Stimulated activated CD8-positive, alpha-beta memory T cell treated with anti-CD3 and anti-CD28 coated beads, Interleukin-4, amount 100 ng/mL, for 48 hours (primary cell): ENCODE results near the gene RTTN.
"Not testable (repeated sequence)": the region's sequence is repeated elsewhere in the genome, so short reads cannot be mapped to it uniquely, and the experiment has no call there.

Source experiments
- DNase-seq: peaks from one replicate; pipeline ENCODE4 v3.0.0-alpha.2; 2020

The RTTN gene

GRCh38 chr18:70019991-70020390, 185.5 kb downstream of the RTTN start:
- no peak for DNase-seq

GRCh38 chr18:70019136-70019535, 186.4 kb downstream of the RTTN start:
- DNase-seq, result no peak

- no peak for DNase-seq
These were observed 190.4 kb downstream of the RTTN start for GRCh38 chr18:70015127-70015526.

GRCh38 chr18:70005580-70005979, 199.9 kb downstream of the RTTN start:
- no peak for DNase-seq

GRCh38 chr18:70004696-70005095, 200.8 kb downstream of the RTTN start:
- no peak for DNase-seq

- DNase-seq, result no peak
These were observed 205.8 kb downstream of the RTTN start for GRCh38 chr18:69999656-70000055.

GRCh38 chr18:69998523-69998987, 206.9 kb downstream of the RTTN start:
- DNase-seq, result no peak

GRCh38 chr18:69996951-69997798, 208.3 kb downstream of the RTTN start:
- DNase-seq, result no peak

GRCh38 chr18:69996417-69996816, 209.1 kb downstream of the RTTN start:
- DNase-seq, result no peak

- no peak for DNase-seq
These were observed 209.7 kb downstream of the RTTN start for GRCh38 chr18:69995774-69996173.

- DNase-seq, result no peak
These were observed 212.7 kb downstream of the RTTN start for GRCh38 chr18:69992776-69993175.

- DNase-seq, result no peak
These were observed 217.6 kb downstream of the RTTN start for GRCh38 chr18:69987870-69988269.

- DNase-seq, result no peak
These were observed 220.2 kb downstream of the RTTN start for GRCh38 chr18:69985239-69985638.

- no peak for DNase-seq
These were observed 223.1 kb downstream of the RTTN start for GRCh38 chr18:69982417-69982816.

GRCh38 chr18:69981948-69982347, 223.5 kb downstream of the RTTN start:
- DNase-seq, result no peak

- DNase-seq, result no peak
These were observed 224.3 kb downstream of the RTTN start for GRCh38 chr18:69980982-69981804.

- no peak for DNase-seq
These were observed 225.0 kb downstream of the RTTN start for GRCh38 chr18:69980509-69980908.

- peak; percentile 36 for DNase-seq
These were observed 226.5 kb downstream of the RTTN start for GRCh38 chr18:69978732-69979715.

GRCh38 chr18:69975294-69975693, 230.2 kb downstream of the RTTN start:
- DNase-seq, result not testable (repeated sequence)

GRCh38 chr18:69974365-69974764, 231.1 kb downstream of the RTTN start:
- no peak for DNase-seq

- no peak for DNase-seq
These were observed 236.0 kb downstream of the RTTN start for GRCh38 chr18:69969491-69969890.

GRCh38 chr18:69968039-69968438, 237.4 kb downstream of the RTTN start:
- no peak for DNase-seq

- no peak for DNase-seq
These were observed 242.3 kb downstream of the RTTN start for GRCh38 chr18:69963196-69963595.
